ENCODE results near the gene THADA.

The THADA gene

GRCh38 chr2:43407935-43408334, 187.9 kb downstream of the THADA start:
- TF ChIP-seq, protein P1, sequence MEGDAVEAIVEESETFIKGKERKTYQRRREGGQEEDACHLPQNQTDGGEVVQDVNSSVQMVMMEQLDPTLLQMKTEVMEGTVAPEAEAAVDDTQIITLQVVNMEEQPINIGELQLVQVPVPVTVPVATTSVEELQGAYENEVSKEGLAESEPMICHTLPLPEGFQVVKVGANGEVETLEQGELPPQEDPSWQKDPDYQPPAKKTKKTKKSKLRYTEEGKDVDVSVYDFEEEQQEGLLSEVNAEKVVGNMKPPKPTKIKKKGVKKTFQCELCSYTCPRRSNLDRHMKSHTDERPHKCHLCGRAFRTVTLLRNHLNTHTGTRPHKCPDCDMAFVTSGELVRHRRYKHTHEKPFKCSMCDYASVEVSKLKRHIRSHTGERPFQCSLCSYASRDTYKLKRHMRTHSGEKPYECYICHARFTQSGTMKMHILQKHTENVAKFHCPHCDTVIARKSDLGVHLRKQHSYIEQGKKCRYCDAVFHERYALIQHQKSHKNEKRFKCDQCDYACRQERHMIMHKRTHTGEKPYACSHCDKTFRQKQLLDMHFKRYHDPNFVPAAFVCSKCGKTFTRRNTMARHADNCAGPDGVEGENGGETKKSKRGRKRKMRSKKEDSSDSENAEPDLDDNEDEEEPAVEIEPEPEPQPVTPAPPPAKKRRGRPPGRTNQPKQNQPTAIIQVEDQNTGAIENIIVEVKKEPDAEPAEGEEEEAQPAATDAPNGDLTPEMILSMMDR (IDR thresholded peaks at IDR 0.05) = no peak

DNA sequence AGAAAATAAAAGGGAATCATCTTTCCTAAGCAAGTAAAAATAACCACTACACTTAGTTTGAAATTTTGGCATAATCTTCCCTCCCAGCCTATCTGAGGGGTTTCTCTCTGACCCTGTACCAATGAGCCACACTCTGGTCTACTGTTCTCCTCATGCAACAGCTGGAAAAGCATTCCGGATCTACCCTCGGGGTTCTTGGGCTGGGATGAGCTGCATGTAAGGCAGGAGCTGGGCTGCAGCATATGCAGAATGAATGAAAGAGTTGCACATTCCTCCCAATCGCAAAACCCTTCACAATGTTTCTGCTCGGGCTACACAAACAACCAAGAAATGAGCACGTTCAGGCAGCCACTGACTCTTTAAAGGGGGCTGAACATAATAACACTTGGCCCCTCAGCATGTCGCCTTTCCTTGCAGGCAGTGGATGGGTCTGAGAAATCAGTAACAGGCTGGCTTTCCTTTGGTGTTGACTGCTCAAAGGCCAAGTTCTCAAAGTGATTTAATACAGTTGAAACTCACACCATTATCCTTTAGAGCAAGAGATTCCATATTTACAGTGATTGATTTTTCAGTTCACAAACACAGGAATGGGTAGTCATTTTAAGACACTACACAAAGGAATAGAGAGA, 189.1 kb downstream of the THADA start:
- TF ChIP-seq, protein P1 (IDR thresholded peaks at IDR 0.05) = no peak

GRCh38 chr2:43405829-43406228, 190.0 kb downstream of the THADA start:
- TF ChIP-seq, protein P1 (IDR thresholded peaks at IDR 0.05) = no peak

DNA sequence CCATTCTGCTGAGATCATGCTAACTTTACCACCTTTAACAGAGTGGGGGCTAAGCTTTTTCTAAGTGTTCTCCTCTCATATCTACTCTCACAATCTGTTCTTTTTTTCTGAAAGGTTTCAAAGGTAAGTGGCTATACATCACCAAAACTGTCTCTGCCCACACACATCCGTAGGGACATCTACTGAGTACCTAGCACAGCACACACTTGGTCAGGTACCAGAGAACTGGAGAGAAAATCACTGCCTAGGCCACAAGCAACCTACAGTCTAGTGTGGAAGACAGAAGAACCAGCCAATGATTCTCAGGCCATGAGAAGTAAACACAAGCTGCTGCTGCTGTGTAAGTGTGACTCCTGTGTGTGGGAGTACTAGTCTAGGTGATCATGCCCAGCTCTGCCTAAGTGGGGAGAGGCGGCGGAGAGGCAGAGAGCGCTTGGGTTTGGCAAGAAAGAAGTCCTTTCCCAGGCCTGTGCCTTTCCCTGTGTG, 193.3 kb downstream of the THADA start:
- TF ChIP-seq, protein P1 (IDR thresholded peaks at IDR 0.05) = no peak

DNA sequence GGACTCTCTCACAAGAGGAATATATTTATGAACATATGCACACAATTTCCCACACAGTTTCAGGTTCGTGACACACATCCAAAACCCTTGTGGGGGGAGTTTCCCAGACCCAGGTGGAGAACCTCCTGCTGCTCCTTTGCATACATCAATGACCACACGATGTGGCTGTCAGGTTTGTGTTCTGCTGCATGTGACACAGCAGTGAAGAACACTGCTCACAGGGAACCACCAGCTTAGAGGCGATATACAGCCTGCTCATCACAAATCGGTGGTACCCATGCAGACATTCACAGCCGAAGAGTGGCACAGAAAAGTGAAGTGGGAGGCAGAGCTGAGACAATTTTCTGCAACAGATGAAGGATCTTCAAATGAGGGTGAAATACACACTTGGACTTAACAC, 193.8 kb downstream of the THADA start:
- TF ChIP-seq, protein P1 (IDR thresholded peaks at IDR 0.05) = no peak

DNA sequence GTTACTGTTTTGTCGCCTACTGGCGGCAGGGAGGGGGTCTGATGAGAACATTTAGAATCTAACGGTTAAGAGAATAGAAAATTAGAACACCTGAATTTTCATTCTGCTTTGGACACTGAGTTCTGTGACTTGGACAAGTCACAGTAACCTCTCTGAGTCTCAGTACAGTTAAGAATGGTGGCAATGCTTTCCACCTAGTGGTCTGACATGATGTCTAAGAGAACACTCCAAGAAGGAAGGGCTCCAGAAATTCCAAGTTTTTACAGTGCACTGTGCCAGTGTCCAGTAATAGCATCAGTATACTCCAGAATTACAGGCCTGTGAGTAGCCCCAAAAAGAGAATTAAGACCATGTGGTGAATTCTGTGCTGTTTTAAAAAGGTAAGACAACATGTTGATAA, 195.3 kb downstream of the THADA start:
- TF ChIP-seq, protein P1 (IDR thresholded peaks at IDR 0.05) = no peak

DNA sequence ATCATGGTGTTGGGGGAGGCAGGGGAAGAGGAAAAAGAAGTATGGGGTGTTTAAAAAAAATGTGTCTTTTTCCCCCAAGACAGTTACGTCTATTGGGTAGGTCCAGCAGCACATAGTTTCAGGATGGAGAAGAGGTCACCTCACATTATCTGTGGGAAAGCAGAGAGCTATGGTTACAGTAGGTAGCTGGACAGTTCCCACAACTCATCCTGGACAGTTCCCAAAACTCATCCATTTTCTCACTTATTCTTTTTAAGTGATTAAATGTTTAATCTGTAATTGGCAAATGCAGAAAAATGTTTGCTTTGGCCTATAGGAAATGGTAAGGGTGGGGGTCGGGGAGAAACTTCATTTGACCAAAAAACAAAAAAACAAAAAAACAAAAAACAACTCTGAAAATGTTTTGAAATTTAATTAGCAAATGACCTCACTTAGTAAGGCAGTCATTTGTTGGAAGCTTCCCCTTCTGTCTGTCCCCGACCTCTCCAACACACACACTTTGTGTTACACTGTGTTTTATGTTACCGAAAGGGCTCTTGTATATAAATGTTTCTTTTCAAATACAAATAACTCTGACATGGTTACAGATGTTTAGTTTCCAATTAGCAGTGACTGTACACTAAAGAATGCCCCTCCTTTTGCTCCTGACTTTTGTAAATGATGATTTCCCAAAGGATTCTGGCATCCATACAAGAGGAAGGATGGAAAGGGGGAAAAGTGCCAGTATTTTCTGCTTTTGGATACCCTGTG, 196.1 kb downstream of the THADA start:
- TF ChIP-seq, protein P1 (IDR thresholded peaks at IDR 0.05) = no peak

Measured in LNCAP (cell line).